Measurements from ENCODE around the gene CNKSR1. TPM values are rescaled to one million over a fixed set of nuclear protein-coding genes. Genes with fewer than 3 reads are reported as not detected.

The CNKSR1 gene
- total RNA-seq, 1 experiment from 2014 or later, result 18.0 TPM

- CTCF ChIA-PET, result interaction anchor here (0.7 to 1.7 kb wide), 13 partner anchors 9 to 278 kb away, joined by 3 to 9 read pairs (median 4); partner anchors contain the start of genes CATSPER4, CEP85, CNKSR1 and ZNF593
- Mint-ChIP-seq H3K27ac (0 out of 2 replicates have a peak overlapping the region, but pooled peaks have one; percentile 60), H3K4me1 (peaks cover 3% of the 10 kb centered on the region; the same call in 1 of the 2 replicates), H3K4me3 (no peak overlapping the region), H3K36me3 (no peaks in the 10 kb centered on the region), H3K9me3 (peaks cover 10% of the 10 kb centered on the region; the same call in 1 of the 2 replicates), H3K27me3 (ENCODE audit: low read depth) (peaks cover 7% of the 10 kb centered on the region; the same call in 1 of the 2 replicates)
- TF ChIP-seq E2F1 (CRISPR knock-in tag; IDR thresholded peaks at IDR 0.05) (no peak), AR (CRISPR knock-in tag; IDR thresholded peaks at IDR 0.05) (no peak), MLX (CRISPR knock-in tag; IDR thresholded peaks at IDR 0.05) (no peak), PRDM15 (CRISPR knock-in tag; IDR thresholded peaks at IDR 0.05) (no peak), E2F5 (CRISPR knock-in tag; IDR thresholded peaks at IDR 0.05) (no peak), KAT7 (CRISPR knock-in tag; IDR thresholded peaks at IDR 0.05; ENCODE audit: borderline replicate concordance) (no peak), RELA (CRISPR knock-in tag; IDR thresholded peaks at IDR 0.05; ENCODE audit: borderline replicate concordance) (no peak)
- POLR2A ChIA-PET, result interaction anchor here (0.7 kb wide), 1 partner anchor 27 kb away, joined by 3 read pairs; the partner anchor contains the start of gene PDIK1L
- DNase-seq (ENCODE audit: low spot score) (no peak), ATAC-seq (no peak)
Observed at GRCh38 chr1:26138974-26139558, 38.2 kb upstream of the CNKSR1 start.

GRCh38 chr1:26142159-26142558 lies 35.1 kb upstream of the CNKSR1 start:
- ATAC-seq, result no peak
- no peaks in the 10 kb centered on the region for H3K36me3 Mint-ChIP-seq
- no peak overlapping the region for H3K27ac Mint-ChIP-seq
- peaks cover 3% of the 10 kb centered on the region; the same call in 1 of the 2 replicates for H3K4me1 Mint-ChIP-seq
- ChIA-PET CTCF (interaction anchor here (0.7 to 4.9 kb wide), 15 partner anchors 9 to 143 kb away, joined by 3 to 136 read pairs (median 3); partner anchors contain the start of genes CEP85, EXTL1, PDIK1L and TRIM63), POLR2A (no interaction called here)
- DNase-seq (ENCODE audit: low spot score), result no peak
- H3K4me3 Mint-ChIP-seq, result no peak overlapping the region
- no peaks in the 10 kb centered on the region for H3K9me3 Mint-ChIP-seq
- peaks cover 30% of the 10 kb centered on the region for H3K27me3 Mint-ChIP-seq (ENCODE audit: low read depth)
- TF ChIP-seq GRHL2 (CRISPR knock-in tag; IDR thresholded peaks at IDR 0.05; ENCODE audit: insufficient replicate concordance, severe bottlenecking) (no peak), ZNF532 (CRISPR knock-in tag; IDR thresholded peaks at IDR 0.05; ENCODE audit: borderline replicate concordance) (no peak), PRDM15 (CRISPR knock-in tag; IDR thresholded peaks at IDR 0.05) (no peak), MLX (CRISPR knock-in tag; IDR thresholded peaks at IDR 0.05) (no peak), PREB (CRISPR knock-in tag; IDR thresholded peaks at IDR 0.05; ENCODE audit: borderline replicate concordance) (no peak), ZNF671 (CRISPR knock-in tag; IDR thresholded peaks at IDR 0.05) (no peak)
